ENCODE measurements around the gene PPP1R37. TPM values are rescaled to one million over a fixed set of nuclear protein-coding genes. Genes with fewer than 3 reads are reported as not detected.

PPP1R37 gene
- total and polyA plus RNA-seq, 2 of the 8 experiments (the other 6 are each of a cell fraction or from before 2014, with no cell fraction given) = 14.6 to 25.7 TPM

DNA sequence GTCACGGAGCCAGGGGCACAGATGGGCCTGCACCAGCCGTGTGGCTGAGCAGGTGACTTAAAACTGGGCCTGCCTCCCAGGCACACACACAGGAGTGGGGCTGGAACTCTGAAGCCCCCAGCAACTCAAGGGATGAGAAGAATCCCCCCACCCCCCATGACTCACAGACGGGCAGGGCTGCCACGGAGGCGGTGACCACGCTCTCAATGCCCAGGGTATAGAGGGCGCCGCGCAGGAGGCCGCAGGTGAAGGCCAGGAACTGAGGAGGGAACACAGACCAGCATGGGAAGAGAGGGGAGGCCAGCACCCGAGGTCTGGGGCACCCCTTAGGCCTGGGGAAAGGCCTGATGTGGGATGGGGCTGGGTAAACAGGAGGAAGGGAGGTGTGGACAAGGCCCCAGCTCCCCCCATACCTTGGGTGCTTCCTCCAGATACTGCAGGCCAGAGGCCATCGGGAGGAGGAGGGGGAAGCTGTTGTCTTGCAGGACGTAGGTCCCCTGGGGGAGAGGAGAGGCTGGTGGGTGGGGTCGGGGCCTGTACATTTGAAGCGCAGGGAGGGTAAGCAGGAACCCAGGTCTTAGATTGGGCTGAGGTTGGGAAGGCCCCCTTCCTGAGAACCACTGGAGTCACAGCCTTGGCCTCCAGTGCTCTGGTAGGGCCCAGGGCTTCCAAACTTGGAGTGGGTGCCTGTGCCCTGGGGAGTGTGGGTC is 70.9 kb downstream of the PPP1R37 start (continued):
- TF ChIP-seq, protein P1, sequence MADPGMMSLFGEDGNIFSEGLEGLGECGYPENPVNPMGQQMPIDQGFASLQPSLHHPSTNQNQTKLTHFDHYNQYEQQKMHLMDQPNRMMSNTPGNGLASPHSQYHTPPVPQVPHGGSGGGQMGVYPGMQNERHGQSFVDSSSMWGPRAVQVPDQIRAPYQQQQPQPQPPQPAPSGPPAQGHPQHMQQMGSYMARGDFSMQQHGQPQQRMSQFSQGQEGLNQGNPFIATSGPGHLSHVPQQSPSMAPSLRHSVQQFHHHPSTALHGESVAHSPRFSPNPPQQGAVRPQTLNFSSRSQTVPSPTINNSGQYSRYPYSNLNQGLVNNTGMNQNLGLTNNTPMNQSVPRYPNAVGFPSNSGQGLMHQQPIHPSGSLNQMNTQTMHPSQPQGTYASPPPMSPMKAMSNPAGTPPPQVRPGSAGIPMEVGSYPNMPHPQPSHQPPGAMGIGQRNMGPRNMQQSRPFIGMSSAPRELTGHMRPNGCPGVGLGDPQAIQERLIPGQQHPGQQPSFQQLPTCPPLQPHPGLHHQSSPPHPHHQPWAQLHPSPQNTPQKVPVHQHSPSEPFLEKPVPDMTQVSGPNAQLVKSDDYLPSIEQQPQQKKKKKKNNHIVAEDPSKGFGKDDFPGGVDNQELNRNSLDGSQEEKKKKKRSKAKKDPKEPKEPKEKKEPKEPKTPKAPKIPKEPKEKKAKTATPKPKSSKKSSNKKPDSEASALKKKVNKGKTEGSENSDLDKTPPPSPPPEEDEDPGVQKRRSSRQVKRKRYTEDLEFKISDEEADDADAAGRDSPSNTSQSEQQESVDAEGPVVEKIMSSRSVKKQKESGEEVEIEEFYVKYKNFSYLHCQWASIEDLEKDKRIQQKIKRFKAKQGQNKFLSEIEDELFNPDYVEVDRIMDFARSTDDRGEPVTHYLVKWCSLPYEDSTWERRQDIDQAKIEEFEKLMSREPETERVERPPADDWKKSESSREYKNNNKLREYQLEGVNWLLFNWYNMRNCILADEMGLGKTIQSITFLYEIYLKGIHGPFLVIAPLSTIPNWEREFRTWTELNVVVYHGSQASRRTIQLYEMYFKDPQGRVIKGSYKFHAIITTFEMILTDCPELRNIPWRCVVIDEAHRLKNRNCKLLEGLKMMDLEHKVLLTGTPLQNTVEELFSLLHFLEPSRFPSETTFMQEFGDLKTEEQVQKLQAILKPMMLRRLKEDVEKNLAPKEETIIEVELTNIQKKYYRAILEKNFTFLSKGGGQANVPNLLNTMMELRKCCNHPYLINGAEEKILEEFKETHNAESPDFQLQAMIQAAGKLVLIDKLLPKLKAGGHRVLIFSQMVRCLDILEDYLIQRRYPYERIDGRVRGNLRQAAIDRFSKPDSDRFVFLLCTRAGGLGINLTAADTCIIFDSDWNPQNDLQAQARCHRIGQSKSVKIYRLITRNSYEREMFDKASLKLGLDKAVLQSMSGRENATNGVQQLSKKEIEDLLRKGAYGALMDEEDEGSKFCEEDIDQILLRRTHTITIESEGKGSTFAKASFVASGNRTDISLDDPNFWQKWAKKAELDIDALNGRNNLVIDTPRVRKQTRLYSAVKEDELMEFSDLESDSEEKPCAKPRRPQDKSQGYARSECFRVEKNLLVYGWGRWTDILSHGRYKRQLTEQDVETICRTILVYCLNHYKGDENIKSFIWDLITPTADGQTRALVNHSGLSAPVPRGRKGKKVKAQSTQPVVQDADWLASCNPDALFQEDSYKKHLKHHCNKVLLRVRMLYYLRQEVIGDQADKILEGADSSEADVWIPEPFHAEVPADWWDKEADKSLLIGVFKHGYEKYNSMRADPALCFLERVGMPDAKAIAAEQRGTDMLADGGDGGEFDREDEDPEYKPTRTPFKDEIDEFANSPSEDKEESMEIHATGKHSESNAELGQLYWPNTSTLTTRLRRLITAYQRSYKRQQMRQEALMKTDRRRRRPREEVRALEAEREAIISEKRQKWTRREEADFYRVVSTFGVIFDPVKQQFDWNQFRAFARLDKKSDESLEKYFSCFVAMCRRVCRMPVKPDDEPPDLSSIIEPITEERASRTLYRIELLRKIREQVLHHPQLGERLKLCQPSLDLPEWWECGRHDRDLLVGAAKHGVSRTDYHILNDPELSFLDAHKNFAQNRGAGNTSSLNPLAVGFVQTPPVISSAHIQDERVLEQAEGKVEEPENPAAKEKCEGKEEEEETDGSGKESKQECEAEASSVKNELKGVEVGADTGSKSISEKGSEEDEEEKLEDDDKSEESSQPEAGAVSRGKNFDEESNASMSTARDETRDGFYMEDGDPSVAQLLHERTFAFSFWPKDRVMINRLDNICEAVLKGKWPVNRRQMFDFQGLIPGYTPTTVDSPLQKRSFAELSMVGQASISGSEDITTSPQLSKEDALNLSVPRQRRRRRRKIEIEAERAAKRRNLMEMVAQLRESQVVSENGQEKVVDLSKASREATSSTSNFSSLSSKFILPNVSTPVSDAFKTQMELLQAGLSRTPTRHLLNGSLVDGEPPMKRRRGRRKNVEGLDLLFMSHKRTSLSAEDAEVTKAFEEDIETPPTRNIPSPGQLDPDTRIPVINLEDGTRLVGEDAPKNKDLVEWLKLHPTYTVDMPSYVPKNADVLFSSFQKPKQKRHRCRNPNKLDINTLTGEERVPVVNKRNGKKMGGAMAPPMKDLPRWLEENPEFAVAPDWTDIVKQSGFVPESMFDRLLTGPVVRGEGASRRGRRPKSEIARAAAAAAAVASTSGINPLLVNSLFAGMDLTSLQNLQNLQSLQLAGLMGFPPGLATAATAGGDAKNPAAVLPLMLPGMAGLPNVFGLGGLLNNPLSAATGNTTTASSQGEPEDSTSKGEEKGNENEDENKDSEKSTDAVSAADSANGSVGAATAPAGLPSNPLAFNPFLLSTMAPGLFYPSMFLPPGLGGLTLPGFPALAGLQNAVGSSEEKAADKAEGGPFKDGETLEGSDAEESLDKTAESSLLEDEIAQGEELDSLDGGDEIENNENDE (IDR thresholded peaks at IDR 0.05; ENCODE audit: insufficient replicate concordance, low read length) = no peak
- TF ChIP-seq CHD2 (IDR thresholded peaks at IDR 0.05; ENCODE audit: low read length) (no peak), SRF (IDR thresholded peaks at IDR 0.05; ENCODE audit: low read depth, low read length) (no peak), RXRA (IDR thresholded peaks at IDR 0.05; ENCODE audit: insufficient read depth, low read depth, low read length) (no peak), SP2 (IDR thresholded peaks at IDR 0.05; ENCODE audit: low read length) (no peak), JUN (IDR thresholded peaks at IDR 0.05; ENCODE audit: low read depth, low read length) (no peak), BRCA1 (IDR thresholded peaks at IDR 0.05; ENCODE audit: low read depth, low read length) (no peak)
- TF ChIP-seq, protein P2, sequence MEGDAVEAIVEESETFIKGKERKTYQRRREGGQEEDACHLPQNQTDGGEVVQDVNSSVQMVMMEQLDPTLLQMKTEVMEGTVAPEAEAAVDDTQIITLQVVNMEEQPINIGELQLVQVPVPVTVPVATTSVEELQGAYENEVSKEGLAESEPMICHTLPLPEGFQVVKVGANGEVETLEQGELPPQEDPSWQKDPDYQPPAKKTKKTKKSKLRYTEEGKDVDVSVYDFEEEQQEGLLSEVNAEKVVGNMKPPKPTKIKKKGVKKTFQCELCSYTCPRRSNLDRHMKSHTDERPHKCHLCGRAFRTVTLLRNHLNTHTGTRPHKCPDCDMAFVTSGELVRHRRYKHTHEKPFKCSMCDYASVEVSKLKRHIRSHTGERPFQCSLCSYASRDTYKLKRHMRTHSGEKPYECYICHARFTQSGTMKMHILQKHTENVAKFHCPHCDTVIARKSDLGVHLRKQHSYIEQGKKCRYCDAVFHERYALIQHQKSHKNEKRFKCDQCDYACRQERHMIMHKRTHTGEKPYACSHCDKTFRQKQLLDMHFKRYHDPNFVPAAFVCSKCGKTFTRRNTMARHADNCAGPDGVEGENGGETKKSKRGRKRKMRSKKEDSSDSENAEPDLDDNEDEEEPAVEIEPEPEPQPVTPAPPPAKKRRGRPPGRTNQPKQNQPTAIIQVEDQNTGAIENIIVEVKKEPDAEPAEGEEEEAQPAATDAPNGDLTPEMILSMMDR (IDR thresholded peaks at IDR 0.05; ENCODE audit: control extremely low read depth in 1 of 3, insufficient read depth in 1 of 3, low read depth in 1 of 3, low read length in 3 of 3) = no peak
